ENCODE data around the gene ETV3L.

Gene ETV3L

DNA sequence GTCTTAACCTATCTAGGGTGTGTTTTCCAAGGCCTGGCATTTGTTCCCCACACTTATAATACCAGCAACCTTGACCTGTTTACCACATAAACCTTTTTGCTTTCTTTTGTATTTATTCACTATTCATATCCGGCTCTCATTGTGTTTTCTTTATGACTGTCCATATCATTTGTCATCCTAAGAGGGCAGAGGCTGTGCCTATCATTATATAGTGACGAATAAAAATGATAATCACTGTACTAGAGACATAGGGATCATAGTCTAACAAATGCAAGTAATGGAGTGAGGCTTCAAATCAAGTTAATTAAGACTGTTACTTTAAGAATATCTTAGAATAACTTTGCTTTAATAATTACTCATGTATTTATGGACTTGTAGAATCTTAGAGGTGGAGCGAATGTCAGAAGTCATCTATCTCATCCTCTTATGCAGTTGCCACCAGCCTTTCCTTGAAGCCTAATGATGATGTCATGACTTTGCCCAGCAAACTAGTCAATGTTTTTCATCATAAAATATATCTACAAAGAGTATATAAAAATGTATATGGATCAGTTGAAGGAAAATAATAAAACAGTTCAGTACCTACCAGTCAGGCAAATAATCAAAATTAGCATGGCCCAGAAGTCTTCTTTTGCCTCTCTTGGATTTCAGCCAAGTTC, 43.3 kb upstream of the ETV3L start:
- TF ChIP-seq, protein P1, sequence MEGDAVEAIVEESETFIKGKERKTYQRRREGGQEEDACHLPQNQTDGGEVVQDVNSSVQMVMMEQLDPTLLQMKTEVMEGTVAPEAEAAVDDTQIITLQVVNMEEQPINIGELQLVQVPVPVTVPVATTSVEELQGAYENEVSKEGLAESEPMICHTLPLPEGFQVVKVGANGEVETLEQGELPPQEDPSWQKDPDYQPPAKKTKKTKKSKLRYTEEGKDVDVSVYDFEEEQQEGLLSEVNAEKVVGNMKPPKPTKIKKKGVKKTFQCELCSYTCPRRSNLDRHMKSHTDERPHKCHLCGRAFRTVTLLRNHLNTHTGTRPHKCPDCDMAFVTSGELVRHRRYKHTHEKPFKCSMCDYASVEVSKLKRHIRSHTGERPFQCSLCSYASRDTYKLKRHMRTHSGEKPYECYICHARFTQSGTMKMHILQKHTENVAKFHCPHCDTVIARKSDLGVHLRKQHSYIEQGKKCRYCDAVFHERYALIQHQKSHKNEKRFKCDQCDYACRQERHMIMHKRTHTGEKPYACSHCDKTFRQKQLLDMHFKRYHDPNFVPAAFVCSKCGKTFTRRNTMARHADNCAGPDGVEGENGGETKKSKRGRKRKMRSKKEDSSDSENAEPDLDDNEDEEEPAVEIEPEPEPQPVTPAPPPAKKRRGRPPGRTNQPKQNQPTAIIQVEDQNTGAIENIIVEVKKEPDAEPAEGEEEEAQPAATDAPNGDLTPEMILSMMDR (conservative IDR thresholded peaks at IDR 0.05; ENCODE audit: control insufficient read depth, insufficient read depth, low read depth, low read length) = no peak

DNA sequence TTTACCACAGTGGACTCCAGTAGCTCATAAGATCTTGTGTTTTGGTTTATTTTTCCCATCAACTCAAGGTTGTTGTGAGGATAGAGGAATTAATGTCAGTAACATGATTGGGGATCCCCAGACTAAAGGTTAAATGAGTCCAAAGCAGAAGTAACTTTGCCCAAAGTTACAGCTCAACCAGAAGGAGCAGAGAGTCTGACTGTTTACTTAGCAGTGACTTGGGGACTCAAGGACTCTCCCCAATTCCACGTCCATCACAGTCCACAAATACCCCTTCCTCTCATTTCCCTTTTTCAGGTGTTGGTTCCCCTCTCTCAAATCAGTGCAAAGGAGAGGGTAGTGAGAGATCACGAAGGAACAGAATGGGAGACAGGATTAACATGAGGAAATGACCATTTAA, 42.6 kb upstream of the ETV3L start:
- DNase-seq (ENCODE audit: low read depth) = no peak
- H3K4me3 ChIP-seq (ENCODE audit: control insufficient read depth, low read depth, low read length) = no peak overlapping the region
- TF ChIP-seq, protein P1 (conservative IDR thresholded peaks at IDR 0.05; ENCODE audit: control insufficient read depth, insufficient read depth, low read depth, low read length) = no peak

More for the DNA sequence above, 43.3 kb upstream of the ETV3L start:
- DNase-seq (ENCODE audit: low read depth) = no peak
- H3K4me3 ChIP-seq (ENCODE audit: control insufficient read depth, low read depth, low read length) = no peak overlapping the region

DNA sequence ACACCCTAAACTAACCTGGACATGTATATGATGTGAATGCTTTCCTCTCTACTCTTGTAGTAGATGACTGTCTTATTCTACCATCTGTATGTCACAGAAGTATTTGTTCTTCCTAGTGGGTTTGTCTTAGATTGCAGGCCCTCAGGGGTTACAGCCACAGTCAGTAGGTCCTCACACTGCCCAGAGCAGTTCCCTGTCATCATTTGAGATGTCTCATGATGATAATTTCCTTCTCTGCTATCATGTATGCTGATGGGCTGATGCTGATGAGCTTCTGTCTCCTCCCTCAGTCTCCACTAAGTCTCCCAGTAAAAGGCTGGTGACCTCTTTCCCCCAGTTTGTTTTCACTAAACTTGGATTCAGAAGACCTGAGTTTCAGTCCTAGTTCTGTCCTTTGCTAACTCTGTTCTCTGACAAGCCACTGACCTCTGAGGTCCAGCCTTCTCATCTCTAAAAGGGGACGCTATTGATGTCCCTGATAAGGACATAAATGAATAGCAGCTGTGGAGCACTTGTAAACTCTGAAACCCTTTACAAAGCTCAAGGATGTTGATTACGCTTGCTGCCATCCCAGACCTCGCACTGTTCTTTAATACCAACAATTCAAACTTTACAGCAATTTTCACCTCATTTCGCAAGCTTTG, 41.7 kb upstream of the ETV3L start:
- TF ChIP-seq, protein P1 (conservative IDR thresholded peaks at IDR 0.05; ENCODE audit: control insufficient read depth, insufficient read depth, low read depth, low read length) = no peak
- H3K4me3 ChIP-seq (ENCODE audit: control insufficient read depth, low read depth, low read length) = no peak overlapping the region
- DNase-seq (ENCODE audit: low read depth) = no peak

DNA sequence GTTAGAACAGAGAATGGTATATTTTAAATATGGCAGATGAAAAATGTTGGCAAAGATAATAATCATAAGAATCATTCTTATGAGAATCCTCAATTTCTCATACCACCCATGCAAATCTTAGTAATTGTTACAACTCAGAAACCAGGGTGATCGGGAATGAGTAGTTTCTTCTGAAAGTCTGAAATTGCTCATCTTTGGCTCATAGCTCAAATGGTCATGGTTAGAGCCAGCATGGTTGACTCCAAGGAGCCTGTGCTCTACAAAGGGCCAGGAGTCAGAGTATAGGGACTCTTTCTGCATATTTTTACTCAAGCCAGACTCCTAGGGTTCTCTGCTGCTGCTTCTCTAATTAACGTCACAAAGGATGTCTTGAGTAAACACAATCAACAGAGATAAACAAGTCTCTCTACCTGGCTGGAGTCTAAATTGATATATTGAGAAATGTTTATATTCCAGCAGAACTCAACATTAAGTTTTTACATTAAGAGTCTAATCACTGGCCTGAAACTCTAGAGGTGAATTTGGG, 40.5 kb upstream of the ETV3L start:
- TF ChIP-seq, protein P1 (conservative IDR thresholded peaks at IDR 0.05; ENCODE audit: control insufficient read depth, insufficient read depth, low read depth, low read length) = no peak
- H3K4me3 ChIP-seq (ENCODE audit: control insufficient read depth, low read depth, low read length) = no peak overlapping the region
- peak; percentile 23 for DNase-seq (ENCODE audit: low read depth)

- DNase-seq (ENCODE audit: low read depth) = peak; percentile 70
- TF ChIP-seq, protein P1 (conservative IDR thresholded peaks at IDR 0.05; ENCODE audit: control insufficient read depth, insufficient read depth, low read depth, low read length) = no peak
- H3K4me3 ChIP-seq (ENCODE audit: control insufficient read depth, low read depth, low read length) = peak overlapping the region; percentile 81
Observed at GRCh38 chr1:157139052-157139715, 39.6 kb upstream of the ETV3L start.

DNA sequence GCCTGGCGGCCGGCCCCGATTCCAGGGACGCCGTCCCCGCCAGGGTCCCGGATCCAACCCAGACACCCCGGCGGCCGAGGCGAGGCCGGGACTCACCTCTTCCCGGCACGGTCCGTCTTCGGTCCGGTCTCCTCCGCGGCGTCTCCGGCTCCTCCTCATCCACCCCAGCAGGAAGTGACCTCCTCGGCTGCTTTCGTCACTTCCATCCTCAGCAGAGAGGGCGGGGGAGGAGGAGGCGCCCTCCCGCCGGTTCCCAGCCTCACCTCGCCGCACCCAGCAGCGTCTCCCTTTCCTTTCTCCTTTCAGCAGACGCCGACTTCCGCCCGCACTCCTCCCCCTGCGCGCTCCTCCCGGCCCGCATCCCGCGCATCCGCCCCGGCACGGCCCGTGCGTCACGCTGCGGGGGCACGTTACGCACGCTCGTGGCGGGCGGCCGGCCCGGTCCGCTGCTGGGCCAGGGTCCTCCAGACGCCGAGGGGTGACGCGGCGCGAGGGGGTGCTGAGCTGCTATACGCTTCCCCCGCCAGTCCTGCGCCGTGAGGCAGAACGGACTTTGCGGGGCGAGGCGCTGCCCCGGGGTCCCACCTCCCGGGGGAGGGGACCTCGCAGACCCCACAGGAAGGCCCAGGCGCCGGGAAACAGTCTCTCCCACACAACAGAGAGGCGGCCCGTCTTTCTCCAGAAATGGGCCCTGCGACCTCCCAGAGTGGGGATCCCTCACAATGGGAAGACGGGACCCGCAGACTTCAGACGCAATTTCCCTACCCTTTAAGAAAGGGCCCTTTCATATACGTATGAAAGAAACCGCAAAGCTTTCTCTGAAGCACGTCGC, 38.8 kb upstream of the ETV3L start, which contains the start of gene ETV3:
ETV3 (minus strand) TSS at position 176 of the 832 bp plus-strand sequence. CDS start 2,043 bp downstream, outside the sequence.
- TF ChIP-seq, protein P1 (conservative IDR thresholded peaks at IDR 0.05; ENCODE audit: control insufficient read depth, insufficient read depth, low read depth, low read length) = no peak
- H3K4me3 ChIP-seq (ENCODE audit: control insufficient read depth, low read depth, low read length) = peak within 1 kb of the TSS; percentile 81
- peak; percentile 89 for DNase-seq (ENCODE audit: low read depth)

All from fibroblast of mammary gland (primary cell).